Astrocyte of the cerebellum (primary cell): ENCODE data around the gene GRIK5.

Experiments used
- DNase-seq: peaks from one replicate; pipeline ENCODE4 v3.0.0-alpha.2; 2011; ENCODE audit warnings: low read depth
- H3K4me3 ChIP-seq: 2 replicates; pipeline ENCODE4 v1.5.1; 2011; ENCODE audit warnings: mild to moderate bottlenecking, low read depth, low read length, moderate library complexity
- in situ Hi-C: cut with HindIII; loops from 2 replicates; pipeline ENCODE4 v1.10.0; 2017; ENCODE audit warnings: low sequenced_read_pairs
- TF ChIP-seq, protein P1 (sequence below): IDR thresholded peaks from 2 replicates; pipeline ENCODE4 v1.5.1; 2012; ENCODE audit warnings: low read length, low read depth, moderate library complexity, mild to moderate bottlenecking; ENCODE audit errors: missing control alignments

Gene GRIK5

DNA sequence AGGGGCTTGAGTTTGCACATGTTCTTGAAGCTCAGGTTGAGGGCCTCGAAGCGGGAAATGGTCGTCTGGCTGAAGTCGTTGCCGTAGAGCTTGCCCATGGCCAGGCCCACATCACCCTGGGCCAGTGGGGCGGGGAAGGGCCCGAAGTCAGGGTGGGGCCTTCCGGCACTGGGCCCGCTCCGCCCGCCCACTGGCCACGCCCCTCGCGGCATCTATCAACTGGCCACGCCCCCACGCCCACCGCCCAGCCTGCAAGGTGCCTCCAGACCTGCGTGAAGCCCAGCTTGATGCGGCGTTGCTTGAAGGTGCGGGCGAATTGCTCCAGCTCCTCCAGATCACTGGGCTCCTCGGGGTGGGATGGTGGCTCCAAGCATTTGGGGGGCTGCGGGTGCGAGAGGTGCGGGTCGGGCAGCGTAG lies 25.8 kb upstream of the GRIK5 start:
- H3K4me3 ChIP-seq = no peak overlapping the region
- no peak for DNase-seq
- in situ Hi-C loops = no loop called here
- TF ChIP-seq, protein P1, sequence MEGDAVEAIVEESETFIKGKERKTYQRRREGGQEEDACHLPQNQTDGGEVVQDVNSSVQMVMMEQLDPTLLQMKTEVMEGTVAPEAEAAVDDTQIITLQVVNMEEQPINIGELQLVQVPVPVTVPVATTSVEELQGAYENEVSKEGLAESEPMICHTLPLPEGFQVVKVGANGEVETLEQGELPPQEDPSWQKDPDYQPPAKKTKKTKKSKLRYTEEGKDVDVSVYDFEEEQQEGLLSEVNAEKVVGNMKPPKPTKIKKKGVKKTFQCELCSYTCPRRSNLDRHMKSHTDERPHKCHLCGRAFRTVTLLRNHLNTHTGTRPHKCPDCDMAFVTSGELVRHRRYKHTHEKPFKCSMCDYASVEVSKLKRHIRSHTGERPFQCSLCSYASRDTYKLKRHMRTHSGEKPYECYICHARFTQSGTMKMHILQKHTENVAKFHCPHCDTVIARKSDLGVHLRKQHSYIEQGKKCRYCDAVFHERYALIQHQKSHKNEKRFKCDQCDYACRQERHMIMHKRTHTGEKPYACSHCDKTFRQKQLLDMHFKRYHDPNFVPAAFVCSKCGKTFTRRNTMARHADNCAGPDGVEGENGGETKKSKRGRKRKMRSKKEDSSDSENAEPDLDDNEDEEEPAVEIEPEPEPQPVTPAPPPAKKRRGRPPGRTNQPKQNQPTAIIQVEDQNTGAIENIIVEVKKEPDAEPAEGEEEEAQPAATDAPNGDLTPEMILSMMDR = no peak

DNA sequence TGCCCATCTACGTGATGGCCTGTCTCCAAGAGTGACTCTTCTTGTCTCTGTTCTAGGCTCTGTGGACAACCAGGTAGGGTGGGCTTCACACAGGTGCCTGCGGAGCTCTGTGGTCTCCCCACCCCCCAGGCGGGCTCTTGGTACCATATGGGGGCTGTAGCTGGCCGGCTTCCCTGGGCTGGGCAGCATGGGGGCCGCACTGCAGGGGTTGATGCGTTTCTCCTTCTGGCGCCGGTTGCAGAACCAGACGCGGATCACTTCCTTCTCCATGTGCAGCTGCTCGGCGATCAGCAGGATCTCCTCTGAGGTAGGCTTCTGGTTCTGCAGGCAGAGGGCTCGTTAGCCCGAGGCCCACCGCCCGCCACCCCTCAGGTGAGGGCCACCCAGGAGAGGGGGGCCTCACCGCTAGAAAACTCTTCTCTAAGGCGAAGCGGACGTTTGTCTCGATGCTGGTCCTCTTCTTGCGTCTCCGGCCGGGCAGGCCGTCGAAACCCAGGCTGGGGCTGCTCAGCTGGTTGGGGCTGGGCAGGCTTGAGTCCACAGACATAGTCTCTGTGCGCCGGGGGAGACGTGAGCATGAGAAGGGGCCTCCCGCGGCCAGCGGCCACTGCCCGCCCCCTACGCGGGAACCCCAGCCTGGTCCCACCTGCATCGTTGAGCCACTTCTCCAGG lies 25.3 kb upstream of the GRIK5 start:
- TF ChIP-seq, protein P1 = no peak
- in situ Hi-C loops = no loop called here
- DNase-seq = no peak
- H3K4me3 ChIP-seq = no peak overlapping the region

DNA sequence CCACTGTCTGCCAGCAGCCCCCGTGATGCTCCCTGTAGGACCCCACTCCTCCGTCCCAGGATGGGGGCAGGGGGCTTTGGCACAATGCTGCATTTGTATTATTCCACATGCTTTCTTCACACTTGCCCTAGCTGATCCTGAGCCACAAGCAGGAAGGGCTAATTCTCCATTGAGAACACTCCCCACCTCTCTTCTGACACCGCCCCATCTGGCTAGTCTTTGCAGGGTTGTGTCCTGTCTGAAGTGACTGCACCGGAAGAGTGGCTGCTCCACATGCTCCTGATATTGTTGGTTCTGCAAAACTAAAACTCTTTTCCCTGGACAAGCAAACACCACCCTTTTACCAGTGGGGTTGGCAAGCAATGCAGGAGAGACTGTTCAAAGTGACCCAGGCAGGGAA lies 23.9 kb upstream of the GRIK5 start:
- TF ChIP-seq, protein P1 = no peak
- no peak overlapping the region for H3K4me3 ChIP-seq
- in situ Hi-C loops = no loop called here
- no peak for DNase-seq

DNA sequence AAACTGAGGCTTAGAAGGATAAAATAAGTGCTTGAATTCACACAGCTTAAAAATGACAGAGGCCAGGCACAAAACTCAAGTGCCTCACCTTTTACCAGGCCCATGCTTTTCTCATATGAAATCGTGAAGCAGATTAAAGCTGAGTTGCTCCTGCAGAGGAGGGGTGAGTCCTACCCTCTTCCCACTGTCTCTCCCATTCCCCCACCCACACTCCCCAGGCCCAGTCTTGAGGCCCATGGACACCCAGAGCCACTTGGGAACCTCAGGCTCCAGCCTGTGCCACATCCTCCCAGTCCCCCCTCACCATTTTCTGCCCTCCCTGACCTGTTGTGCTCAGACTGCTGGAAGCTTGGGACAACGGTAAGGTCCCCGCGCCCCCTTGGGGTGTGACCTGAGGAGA lies 23.5 kb upstream of the GRIK5 start:
- in situ Hi-C loops = no loop called here
- no peak for DNase-seq
- TF ChIP-seq, protein P1 = no peak

DNA sequence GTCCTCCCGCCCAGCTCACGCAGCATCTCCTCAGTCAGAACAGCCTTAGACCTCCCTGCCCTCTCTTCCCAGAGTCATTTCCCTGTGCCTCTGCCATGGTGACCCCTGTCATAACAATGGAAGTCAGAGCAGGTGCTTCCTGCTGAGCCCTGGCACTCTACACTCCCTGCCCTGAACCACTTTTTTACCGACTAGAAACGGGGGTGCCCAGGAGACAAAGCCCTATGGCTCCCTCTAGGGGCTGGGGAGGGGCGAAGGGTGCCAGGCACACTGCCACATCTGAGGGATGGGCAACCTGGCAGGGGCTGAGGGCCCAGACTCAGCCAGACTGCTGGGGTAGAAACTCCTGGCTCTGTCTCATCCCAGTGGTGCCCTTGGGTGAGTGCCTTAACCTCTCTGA lies 22.3 kb upstream of the GRIK5 start:
- H3K4me3 ChIP-seq = no peak overlapping the region
- in situ Hi-C loops = no loop called here
- DNase-seq = no peak
- TF ChIP-seq, protein P1 = peak; percentile 52

More for the DNA sequence above, 23.5 kb upstream of the GRIK5 start:
- no peak overlapping the region for H3K4me3 ChIP-seq

DNA sequence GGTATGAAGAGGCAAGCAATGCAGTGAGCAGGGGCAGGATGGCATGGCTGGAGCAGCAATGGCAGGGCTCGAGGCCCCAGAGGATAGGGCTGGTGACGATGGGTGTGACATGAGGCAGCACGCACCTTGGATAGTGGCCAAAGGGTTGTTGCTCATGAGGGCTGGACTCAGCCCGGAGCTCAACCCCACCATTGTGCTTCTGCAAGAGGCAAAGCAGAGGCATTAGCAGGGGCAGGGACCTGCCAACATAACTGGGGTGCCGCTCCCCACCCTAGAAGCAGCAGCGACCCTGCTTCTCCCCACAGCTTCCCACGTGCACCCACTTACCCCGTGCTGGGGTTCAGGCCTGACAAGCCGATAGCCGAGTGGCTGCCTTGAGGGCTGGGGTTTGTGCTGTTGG lies 21.7 kb upstream of the GRIK5 start:
- TF ChIP-seq, protein P1 = no peak
- in situ Hi-C loops = no loop called here
- no peak for DNase-seq
- H3K4me3 ChIP-seq = no peak overlapping the region
